ENCODE data around the gene CD8B. TPM values are rescaled to one million over a fixed set of nuclear protein-coding genes. Genes with fewer than 3 reads are reported as not detected.

CD8B gene
- polyA plus RNA-seq, 1 of the 3 experiments (the other 2 are of a cell fraction): not detected

DNA sequence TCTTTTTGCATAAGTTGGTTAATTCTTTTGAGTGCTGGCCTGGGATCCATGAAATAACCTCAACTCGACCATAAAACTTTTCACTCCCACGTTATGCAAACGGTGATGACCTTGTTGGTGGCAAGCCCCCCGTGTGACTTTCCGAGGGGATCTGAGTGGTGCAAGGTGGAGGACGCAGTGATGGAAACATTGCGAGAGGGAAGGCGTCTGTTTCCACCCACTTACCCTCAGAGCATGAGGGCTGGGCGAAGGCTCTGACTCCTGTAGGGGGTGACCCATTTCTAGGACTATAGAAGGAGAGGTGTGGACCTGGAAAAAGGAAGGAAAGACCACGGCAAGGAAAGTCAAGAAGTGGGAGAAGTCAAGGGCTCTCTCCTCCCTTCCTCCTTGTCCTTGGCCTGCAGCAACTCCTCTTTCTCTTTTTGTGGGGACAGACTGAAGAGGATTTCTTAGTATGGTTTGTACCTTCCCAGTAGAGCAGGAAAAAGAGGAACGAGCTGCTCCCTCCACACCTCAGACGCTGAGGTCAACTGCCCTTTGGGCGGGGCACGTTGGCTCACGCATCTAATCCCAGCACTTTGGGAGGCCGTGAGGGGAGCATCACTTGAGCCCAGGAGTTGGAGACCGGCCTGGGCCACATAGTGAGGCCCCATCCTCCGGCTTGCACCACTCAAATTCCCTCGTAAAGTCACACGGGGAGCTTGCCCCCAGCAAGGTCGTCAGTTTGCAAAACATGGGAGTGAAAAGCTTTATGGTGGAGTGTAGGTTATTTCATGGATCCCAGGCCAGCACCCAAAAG, 55.4 kb downstream of the CD8B start:
- ChIA-PET POLR2A (no interaction called here), CTCF (interaction anchor here (0.6 to 2.7 kb wide), 2 partner anchors 41 to 110 kb away, joined by 3 to 25 read pairs; no protein-coding TSS in a partner anchor)
- TF ChIP-seq, protein P1, sequence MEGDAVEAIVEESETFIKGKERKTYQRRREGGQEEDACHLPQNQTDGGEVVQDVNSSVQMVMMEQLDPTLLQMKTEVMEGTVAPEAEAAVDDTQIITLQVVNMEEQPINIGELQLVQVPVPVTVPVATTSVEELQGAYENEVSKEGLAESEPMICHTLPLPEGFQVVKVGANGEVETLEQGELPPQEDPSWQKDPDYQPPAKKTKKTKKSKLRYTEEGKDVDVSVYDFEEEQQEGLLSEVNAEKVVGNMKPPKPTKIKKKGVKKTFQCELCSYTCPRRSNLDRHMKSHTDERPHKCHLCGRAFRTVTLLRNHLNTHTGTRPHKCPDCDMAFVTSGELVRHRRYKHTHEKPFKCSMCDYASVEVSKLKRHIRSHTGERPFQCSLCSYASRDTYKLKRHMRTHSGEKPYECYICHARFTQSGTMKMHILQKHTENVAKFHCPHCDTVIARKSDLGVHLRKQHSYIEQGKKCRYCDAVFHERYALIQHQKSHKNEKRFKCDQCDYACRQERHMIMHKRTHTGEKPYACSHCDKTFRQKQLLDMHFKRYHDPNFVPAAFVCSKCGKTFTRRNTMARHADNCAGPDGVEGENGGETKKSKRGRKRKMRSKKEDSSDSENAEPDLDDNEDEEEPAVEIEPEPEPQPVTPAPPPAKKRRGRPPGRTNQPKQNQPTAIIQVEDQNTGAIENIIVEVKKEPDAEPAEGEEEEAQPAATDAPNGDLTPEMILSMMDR (IDR thresholded peaks at IDR 0.05): no peak
- H3K27me3 ChIP-seq (ENCODE audit: insufficient read depth): no peaks in the 10 kb centered on the region; the same call in 1 of the 2 replicates
- H3K9me2 ChIP-seq: no peaks in the 10 kb centered on the region
- 88% methylated on average over 21 of the region's 21 CpGs for WGBS (ENCODE audit: low lambda C conversion rate)
- DNase-seq: no peak
- no peak overlapping the region for H3K9ac ChIP-seq
- no peaks in the 10 kb centered on the region for H3F3A ChIP-seq (replicated peaks; ENCODE audit: insufficient read depth)
- no peaks in the 10 kb centered on the region for H3K79me2 ChIP-seq (ENCODE audit: insufficient read depth)
- no peak overlapping the region for H3K27ac ChIP-seq (ENCODE audit: low read depth in 2 of 2, low read length in 1 of 2)
- no peak overlapping the region for H3K4me2 ChIP-seq
- no peaks in the 10 kb centered on the region for H3K9me3 ChIP-seq
- H3K4me1 ChIP-seq (ENCODE audit: control insufficient read depth in 1 of 2, insufficient read depth in 2 of 2, low read depth in 1 of 2, low read length in 1 of 2): peaks cover 0 to 11% of the 10 kb centered on the region in 2 experiments; a peak in 2 of 4 replicates
- H3K36me3 ChIP-seq (replicated peaks in 1 of 2; ENCODE audit: control insufficient read depth in 1 of 2, insufficient read depth in 2 of 2, low read length in 1 of 2): no peaks in the 10 kb centered on the region
- no peak overlapping the region; the same call in 1 of the 2 replicates for H2AFZ ChIP-seq (ENCODE audit: low read depth)
- no peaks in the 10 kb centered on the region for H4K20me1 ChIP-seq (ENCODE audit: insufficient read depth)
- peak overlapping the region in 1 of 2 experiments; percentile 53; a peak in 1 of 4 replicates for H3K4me3 ChIP-seq (ENCODE audit: low read depth in 2 of 2, low read length in 1 of 2)

DNA sequence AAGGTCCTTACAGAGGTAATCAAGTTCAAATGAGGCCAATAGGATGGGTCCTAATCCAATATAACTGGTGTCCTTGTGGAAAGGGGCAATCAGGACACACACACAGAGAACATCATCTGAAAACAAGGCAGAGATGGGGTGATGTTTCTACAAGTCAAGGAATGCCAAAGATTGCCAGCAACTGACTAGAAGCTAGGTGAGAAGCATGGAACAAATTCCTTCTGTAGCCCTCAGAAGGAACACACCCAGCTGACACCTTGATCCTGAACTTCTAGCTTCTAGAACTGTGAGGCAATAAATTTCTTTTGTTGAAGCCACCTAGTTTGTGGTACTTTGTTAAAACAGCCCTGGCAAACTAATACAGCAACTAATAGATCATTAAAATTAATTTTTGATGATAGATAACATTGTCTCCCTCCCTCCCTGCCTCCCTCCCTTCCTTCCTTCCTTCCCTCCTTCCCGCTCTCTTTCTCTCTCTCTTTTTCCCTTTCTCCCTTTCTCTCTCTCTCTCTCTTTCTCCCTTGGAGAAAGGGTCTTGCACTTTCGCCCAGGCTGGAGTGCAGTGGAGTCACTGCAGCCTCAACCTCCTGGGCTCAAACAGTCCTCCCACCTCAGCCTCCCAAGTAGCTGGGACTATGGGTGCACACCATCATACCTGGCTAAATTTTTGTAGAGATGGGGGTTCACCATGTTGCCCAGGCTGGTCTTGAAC, 60.7 kb downstream of the CD8B start:
- Histone ChIP-seq H3K27ac (ENCODE audit: low read depth in 2 of 2, low read length in 1 of 2) (no peak overlapping the region), H3K36me3 (replicated peaks in 1 of 2; ENCODE audit: control insufficient read depth in 1 of 2, insufficient read depth in 2 of 2, low read length in 1 of 2) (no peaks in the 10 kb centered on the region), H3K4me1 (ENCODE audit: control insufficient read depth in 1 of 2, insufficient read depth in 2 of 2, low read depth in 1 of 2, low read length in 1 of 2) (peaks cover 0 to under 1% of the 10 kb centered on the region in 2 experiments; a peak in 1 of 4 replicates), H3F3A (replicated peaks; ENCODE audit: insufficient read depth) (no peaks in the 10 kb centered on the region), H3K9ac (no peak overlapping the region), H3K9me2 (no peaks in the 10 kb centered on the region), H3K4me3 (ENCODE audit: low read depth in 2 of 2, low read length in 1 of 2) (no peak overlapping the region), H2AFZ (ENCODE audit: low read depth) (no peak overlapping the region), H3K4me2 (no peak overlapping the region), H3K79me2 (ENCODE audit: insufficient read depth) (no peaks in the 10 kb centered on the region), H4K20me1 (ENCODE audit: insufficient read depth) (no peaks in the 10 kb centered on the region), H3K9me3 (no peaks in the 10 kb centered on the region), H3K27me3 (ENCODE audit: insufficient read depth) (no peaks in the 10 kb centered on the region)
- DNase-seq: no peak
- WGBS (ENCODE audit: low lambda C conversion rate): 60% methylated on average over 2 of the region's 2 CpGs
- POLR2A ChIA-PET: no interaction called here
- CTCF ChIA-PET: interaction anchor here (1.8 kb wide), 1 partner anchor 9 kb away, joined by 4 read pairs; no protein-coding TSS in a partner anchor
- TF ChIP-seq YY1 (IDR thresholded peaks at IDR 0.05; ENCODE audit: low read depth): no peak
- TF ChIP-seq ELF1 (IDR thresholded peaks at IDR 0.05): no peak

DNA sequence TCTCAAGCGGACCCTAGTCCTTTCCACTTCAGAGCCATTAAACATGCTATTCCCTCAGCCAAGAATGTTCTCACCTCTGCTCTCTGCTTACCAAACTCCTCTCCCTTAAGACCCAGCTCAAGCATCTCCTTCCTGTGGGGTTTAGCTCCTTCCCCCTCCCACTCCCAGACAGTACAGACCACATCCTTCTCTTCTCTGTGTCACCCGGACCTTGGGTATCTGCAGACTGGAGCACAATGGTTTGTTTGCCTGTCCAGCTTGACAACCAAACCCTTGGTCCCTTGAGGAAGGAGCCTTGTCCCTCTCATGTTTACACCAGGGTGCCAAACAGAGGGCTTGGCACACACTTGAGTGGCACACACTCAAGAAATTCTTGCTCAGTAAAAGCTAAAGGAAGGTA, 66.8 kb downstream of the CD8B start:
- H3K27ac ChIP-seq (ENCODE audit: low read depth in 2 of 2, low read length in 1 of 2): no peak overlapping the region
- H4K20me1 ChIP-seq (ENCODE audit: insufficient read depth): no peaks in the 10 kb centered on the region
- H2AFZ ChIP-seq (ENCODE audit: low read depth): no peak overlapping the region
- H3K4me3 ChIP-seq (ENCODE audit: low read depth in 2 of 2, low read length in 1 of 2): no peak overlapping the region
- ChIA-PET POLR2A (no interaction called here), CTCF (no interaction called here)
- 59% methylated on average over 2 of the region's 2 CpGs for WGBS (ENCODE audit: low lambda C conversion rate)
- H3K4me1 ChIP-seq (ENCODE audit: control insufficient read depth in 1 of 2, insufficient read depth in 2 of 2, low read depth in 1 of 2, low read length in 1 of 2): peaks cover 0 to 5% of the 10 kb centered on the region in 2 experiments; a peak in 1 of 4 replicates
- H3F3A ChIP-seq (replicated peaks; ENCODE audit: insufficient read depth): no peaks in the 10 kb centered on the region
- no peak for DNase-seq
- H3K9me3 ChIP-seq: no peaks in the 10 kb centered on the region
- H3K27me3 ChIP-seq (ENCODE audit: insufficient read depth): peaks cover 17% of the 10 kb centered on the region
- TF ChIP-seq, protein P1 (IDR thresholded peaks at IDR 0.05): no peak
- TF ChIP-seq, protein P2, sequence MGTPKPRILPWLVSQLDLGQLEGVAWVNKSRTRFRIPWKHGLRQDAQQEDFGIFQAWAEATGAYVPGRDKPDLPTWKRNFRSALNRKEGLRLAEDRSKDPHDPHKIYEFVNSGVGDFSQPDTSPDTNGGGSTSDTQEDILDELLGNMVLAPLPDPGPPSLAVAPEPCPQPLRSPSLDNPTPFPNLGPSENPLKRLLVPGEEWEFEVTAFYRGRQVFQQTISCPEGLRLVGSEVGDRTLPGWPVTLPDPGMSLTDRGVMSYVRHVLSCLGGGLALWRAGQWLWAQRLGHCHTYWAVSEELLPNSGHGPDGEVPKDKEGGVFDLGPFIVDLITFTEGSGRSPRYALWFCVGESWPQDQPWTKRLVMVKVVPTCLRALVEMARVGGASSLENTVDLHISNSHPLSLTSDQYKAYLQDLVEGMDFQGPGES (IDR thresholded peaks at IDR 0.05; ENCODE audit: low read depth, low read length): no peak
- TF ChIP-seq SMC3 (IDR thresholded peaks at IDR 0.05; ENCODE audit: low read depth, low read length): no peak
- no peak for TF ChIP-seq EZH2phosphoT487 (IDR thresholded peaks at IDR 0.05; ENCODE audit: borderline replicate concordance, low read depth)
- no peak for TF ChIP-seq JUND (IDR thresholded peaks at IDR 0.05)
- TF ChIP-seq CHD2 (IDR thresholded peaks at IDR 0.05; ENCODE audit: low read length, partially characterized antibody): no peak
- TF ChIP-seq, protein P3, sequence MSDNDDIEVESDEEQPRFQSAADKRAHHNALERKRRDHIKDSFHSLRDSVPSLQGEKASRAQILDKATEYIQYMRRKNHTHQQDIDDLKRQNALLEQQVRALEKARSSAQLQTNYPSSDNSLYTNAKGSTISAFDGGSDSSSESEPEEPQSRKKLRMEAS (IDR thresholded peaks at IDR 0.05; ENCODE audit: low read depth): no peak
- no peak for TF ChIP-seq MEF2A (IDR thresholded peaks at IDR 0.05; ENCODE audit: borderline replicate concordance, low read depth)
- no peak for TF ChIP-seq FOXM1 (IDR thresholded peaks at IDR 0.05; ENCODE audit: low read depth)
- TF ChIP-seq FOXJ3 (CRISPR knock-in tag; IDR thresholded peaks at IDR 0.05): no peak
- no peak for TF ChIP-seq EP300 (IDR thresholded peaks at IDR 0.05; ENCODE audit: borderline replicate concordance in 1 of 2, low read depth in 1 of 2, low read length in 1 of 2)
- no peak for TF ChIP-seq RXRA (IDR thresholded peaks at IDR 0.05; ENCODE audit: borderline replicate concordance, low read depth)
- no peaks in the 10 kb centered on the region for H3K79me2 ChIP-seq (ENCODE audit: insufficient read depth)
- no peaks in the 10 kb centered on the region for H3K36me3 ChIP-seq (replicated peaks in 1 of 2; ENCODE audit: control insufficient read depth in 1 of 2, insufficient read depth in 2 of 2, low read length in 1 of 2)
- H3K4me2 ChIP-seq: no peak overlapping the region
- no peak overlapping the region for H3K9ac ChIP-seq
- no peaks in the 10 kb centered on the region for H3K9me2 ChIP-seq

Data from SK-N-SH (cell line).